ENCODE measurements around the gene PPIB. TPM values are rescaled to one million over a fixed set of nuclear protein-coding genes. Genes with fewer than 3 reads are reported as not detected.

The PPIB gene
- total RNA-seq, 1 experiment from 2014 or later = 453 TPM

GRCh38 chr15:64164436-64164835 is 1.6 kb upstream of the PPIB start:
- POLR2A ChIA-PET = no interaction called here
- DNase-seq (ENCODE audit: low read depth, low spot score) (no peak), ATAC-seq (no peak)
- H3K4me2 ChIP-seq (ENCODE audit: low read length) = no peak overlapping the region
- H3K9ac ChIP-seq (ENCODE audit: low read length) = no peak overlapping the region
- no peaks in the 10 kb centered on the region for H3K9me3 ChIP-seq (ENCODE audit: control insufficient read depth in 1 of 2, insufficient read depth in 1 of 2, low read depth in 1 of 2, low read length in 2 of 2)
- no TSS peak for BruUV-seq (replicated peaks)
- CTCF ChIA-PET = no interaction called here
- H2AFZ ChIP-seq (ENCODE audit: low read depth, low read length, poor library complexity, severe bottlenecking) = no peak overlapping the region
- H3K27me3 ChIP-seq (ENCODE audit: insufficient read depth, low read length) = no peaks in the 10 kb centered on the region
- TF ChIP-seq ELF1 (IDR thresholded peaks at IDR 0.05; ENCODE audit: borderline replicate concordance, low read depth) (no peak), RAD21 (IDR thresholded peaks at IDR 0.05; ENCODE audit: low read depth) (no peak), ZBTB33 (IDR thresholded peaks at IDR 0.05; ENCODE audit: extremely low read depth, insufficient replicate concordance, low read length) (no peak), CBX3 (IDR thresholded peaks at IDR 0.05; ENCODE audit: low read depth) (no peak), POLR2A (IDR thresholded peaks at IDR 0.05; ENCODE audit: borderline replicate concordance, extremely low read depth, insufficient read depth, insufficient read length) (no peak), SIN3A (IDR thresholded peaks at IDR 0.05; ENCODE audit: low read depth) (no peak), TCF7L2 (IDR thresholded peaks at IDR 0.05; ENCODE audit: borderline replicate concordance, extremely low read depth, insufficient read depth, insufficient read length) (no peak), SP1 (IDR thresholded peaks at IDR 0.05; ENCODE audit: low read depth) (no peak), ZFX (IDR thresholded peaks at IDR 0.05) (no peak), EZH2 (IDR thresholded peaks at IDR 0.05) (no peak), CEBPB (IDR thresholded peaks at IDR 0.05; ENCODE audit: low read depth) (no peak), ATF3 (IDR thresholded peaks at IDR 0.05) (no peak), EGR1 (IDR thresholded peaks at IDR 0.05; ENCODE audit: low read depth) (no peak), CTCF (IDR thresholded peaks at IDR 0.05 in 2 of 3, conservative IDR thresholded peaks at IDR 0.05 in 1 of 3; ENCODE audit: borderline replicate concordance in 1 of 3, insufficient read depth in 1 of 3, low read depth in 2 of 3, low read length in 2 of 3) (no peak), REST (IDR thresholded peaks at IDR 0.05; ENCODE audit: low read depth) (no peak), ZNF274 (IDR thresholded peaks at IDR 0.05; ENCODE audit: low read depth, low read length) (no peak), MAX (IDR thresholded peaks at IDR 0.05) (no peak), JUND (IDR thresholded peaks at IDR 0.05) (no peak), SRF (IDR thresholded peaks at IDR 0.05; ENCODE audit: low read depth) (no peak)
- intact Hi-C loops (cut with micrococcal nuclease) = no loop called here
- H3K36me3 ChIP-seq (ENCODE audit: control insufficient read depth in 1 of 2, insufficient read depth in 2 of 2, low read length in 2 of 2) = peaks cover 10 to 12% of the 10 kb centered on the region in 2 experiments
- no peaks in the 10 kb centered on the region for H4K20me1 ChIP-seq (ENCODE audit: insufficient read depth)
- H3K27ac ChIP-seq (ENCODE audit: low read depth, low read length) = no peak overlapping the region
- no peaks in the 10 kb centered on the region for H3K9me2 ChIP-seq (ENCODE audit: insufficient read depth)
- peaks cover 33% of the 10 kb centered on the region for H3K79me2 ChIP-seq (ENCODE audit: insufficient read depth, low read length)
- peaks cover 4 to 14% of the 10 kb centered on the region in 2 experiments; a peak in 3 of 4 replicates for H3K4me1 ChIP-seq (ENCODE audit: control insufficient read depth in 1 of 2, insufficient read depth in 2 of 2, low read length in 2 of 2)
- RAD21 ChIA-PET (ENCODE audit: low non-redundant PET in 1 of 2, low total read pairs in 2 of 2, uncharacterized antibody in 2 of 2, unreplicated experiment in 2 of 2) = no interaction called here
- no peak overlapping the region for H3K4me3 ChIP-seq (replicated peaks in 1 of 2; ENCODE audit: low read depth in 1 of 2, low read length in 2 of 2)
